B cell (primary cell): ENCODE results near the gene CHKB. TPM values are rescaled to one million over a fixed set of nuclear protein-coding genes. Genes with fewer than 3 reads are reported as not detected.
A peak's percentile ranks its signal among the peaks of the same experiment; 100 is the strongest.

Source experiments
- ATAC-seq: fragments of 200-7000 bp; cut with Tn5 transposase; one replicate; pipeline ENCODE4 v1.10.0; 2021; ENCODE audit warnings: low read depth, mild to moderate bottlenecking, moderate number of reproducible peaks, moderate library complexity
- CTCF ChIA-PET: fragments of 350-600 bp; sonication (Branson Sonifier 250); formaldehyde crosslinking; loops from one replicate; lab custom pipeline; 2021; ENCODE audit warnings: antibody characterized with exemption, inconsistent platforms; lab: Charles Lee
- POLR2A ChIA-PET: fragments of 350-600 bp; sonication (Branson Sonifier 250); formaldehyde crosslinking; loops from one replicate; lab custom pipeline; 2021; ENCODE audit warnings: antibody characterized with exemption; lab: Charles Lee
- DNase-seq: peaks from one replicate; pipeline ENCODE4 v3.0.0; 2013
- H2AFZ ChIP-seq: 2 replicates; pipeline ENCODE4 v1.6.1; 2012; ENCODE audit warnings: mild to moderate bottlenecking, low read depth, low read length; ENCODE audit not compliant: insufficient read depth, poor library complexity, severe bottlenecking
- H3K27ac ChIP-seq, 2 donors: 1 replicate in 1 of 2; 2 replicates in 1 of 2; pipeline ENCODE4 v1.5.1; 2012 to 2013; ENCODE audit warnings: low read length in 2 of 2, mild to moderate bottlenecking in 2 of 2, moderate library complexity in 1 of 2
- H3K27me3 ChIP-seq, 4 experiments: fragments of 200-600 bp in 1 of 4; sonication (generic) in 1 of 4; replicated peaks in 1 of 4; 1 replicate in 2 of 4; 2 replicates in 2 of 4; pipeline versions ENCODE4 v1.6.1 to v1.7.0; 2013 to 2016; ENCODE audit warnings: low read length in 3 of 4, mild to moderate bottlenecking in 2 of 4, mixed read lengths in 1 of 4, moderate library complexity in 1 of 4; ENCODE audit not compliant: insufficient read depth in 4 of 4, control insufficient read depth in 3 of 4; ENCODE audit errors: control extremely low read depth in 1 of 4
- H3K36me3 ChIP-seq, 2 experiments: replicated peaks in 1 of 2; 1 replicate in 1 of 2; 2 replicates in 1 of 2; pipeline versions ENCODE4 v1.6.1 to v1.7.1; 2013; ENCODE audit warnings: low read length in 1 of 2; ENCODE audit not compliant: insufficient read depth in 2 of 2, control insufficient read depth in 1 of 2; ENCODE audit errors: control extremely low read depth in 1 of 2, extremely low read depth in 1 of 2
- H3K4me1 ChIP-seq, 2 donors: fragments of 200-600 bp in 1 of 2; sonication (generic) in 1 of 2; 1 replicate in 1 of 2; 2 replicates in 1 of 2; pipeline versions ENCODE4 v1.5.1 to v1.6.1; 2013 to 2017; ENCODE audit warnings: low read length in 2 of 2; ENCODE audit not compliant: control insufficient read depth in 2 of 2, insufficient read depth in 2 of 2
- H3K4me2 ChIP-seq: replicated peaks from 2 replicates; pipeline ENCODE3; 2012; ENCODE audit warnings: mild to moderate bottlenecking, low read depth, low read length; ENCODE audit not compliant: poor library complexity, severe bottlenecking
- H3K4me3 ChIP-seq, 5 experiments: fragments of 200-600 bp in 1 of 5; sonication (generic) in 1 of 5; 1 replicate in 3 of 5; 2 replicates in 2 of 5; pipeline versions ENCODE4 v1.5.1 to v1.7.0; 2011 to 2016; ENCODE audit warnings: low read length in 4 of 5, mild to moderate bottlenecking in 4 of 5, low read depth in 2 of 5, control low read depth in 1 of 5, moderate library complexity in 1 of 5; ENCODE audit not compliant: insufficient read depth in 1 of 5; ENCODE audit errors: control extremely low read depth in 1 of 5, extremely low read depth in 1 of 5
- H3K79me2 ChIP-seq: fragments of 200-600 bp; sonication (generic); one replicate; pipeline ENCODE4 v1.6.0; 2016; ENCODE audit warnings: low read length; ENCODE audit not compliant: control insufficient read depth, insufficient read depth
- H3K9ac ChIP-seq: fragments of 200-600 bp; sonication (generic); 2 replicates; pipeline ENCODE4 v1.6.1; 2017; ENCODE audit warnings: mild to moderate bottlenecking, low read length, moderate library complexity
- H3K9me3 ChIP-seq, 3 donors: one replicate each; pipeline versions ENCODE4 v1.6.1 to v1.7.1; 2013; ENCODE audit warnings: low read length in 2 of 3; ENCODE audit not compliant: control insufficient read depth in 2 of 3, insufficient read depth in 1 of 3; ENCODE audit errors: control extremely low read depth in 1 of 3
- H4K20me1 ChIP-seq: 2 replicates; pipeline ENCODE4 v1.6.0; 2012; ENCODE audit warnings: mild to moderate bottlenecking, low read length; ENCODE audit not compliant: insufficient read depth, control insufficient read depth, poor library complexity, severe bottlenecking
- H3K27ac Mint-ChIP-seq: one replicate; pipeline ENCODE4 v1.8.0; 2021; ENCODE audit warnings: mixed read lengths
- H3K27me3 Mint-ChIP-seq: one replicate; pipeline ENCODE4 v1.8.0; 2021; ENCODE audit warnings: mixed read lengths
- H3K4me1 Mint-ChIP-seq: one replicate; pipeline ENCODE4 v1.8.0; 2021; ENCODE audit warnings: mixed read lengths
- H3K4me3 Mint-ChIP-seq: one replicate; pipeline ENCODE4 v1.8.0; 2021; ENCODE audit warnings: mixed read lengths
- H3K9me3 Mint-ChIP-seq: one replicate; pipeline ENCODE4 v1.8.0; 2022; ENCODE audit warnings: mixed read lengths; ENCODE audit not compliant: insufficient read depth
- CTCF ChIP-seq: fragments of 200-600 bp; IDR thresholded peaks from one replicate; pipeline ENCODE4 v1.8.0; 2022; ENCODE audit warnings: antibody characterized with exemption, mild to moderate bottlenecking
- EZH2 ChIP-seq: IDR thresholded peaks from 2 replicates; pipeline ENCODE4 v1.6.1; 2012; ENCODE audit warnings: borderline replicate concordance, low read depth, mild to moderate bottlenecking, moderate library complexity, low read length; ENCODE audit not compliant: insufficient read depth, poor library complexity, severe bottlenecking
- WGBS: methylation state at CpG from one replicate; pipeline ENCODE4 v1.1.5; 2013; ENCODE audit warnings: missing lambda C conversion rate; ENCODE audit not compliant: insufficient coverage; 5-methylcytosine and 5-hydroxymethylcytosine counted together
- intact Hi-C: fragments of 100-400 bp; cut with micrococcal nuclease; formaldehyde crosslinking; loops from one replicate; pipeline ENCODE4 v1.10.0; 2022
- polyA plus RNA-seq: library from polyadenylated mRNA; depleted of rRNA; stranded (reverse); fragments of >200 nt; gene quantifications from 2 replicates; pipeline ENCODE4 v1.2.3, GENCODE V29; 2012
- total RNA-seq, 2 donors: library from RNA; stranded (reverse); fragments of 120-200 nt in 1 of 2; gene quantifications; 1 replicate in 1 of 2; 2 replicates in 1 of 2; pipeline versions ENCODE4 v1.2.3 to v1.2.4, GENCODE V29; 2013 to 2022

The CHKB gene
- total and polyA plus RNA-seq, 2 donors (not counting 1 experiment from before 2014, with no cell fraction given): 238 to 309 TPM

GRCh38 chr22:50536226-50536625 lies 46.4 kb downstream of the CHKB start:
- Histone ChIP-seq H3K9ac (no peak overlapping the region), H3K4me3 (no peak overlapping the region), H3K79me2 (peaks cover 14% of the 10 kb centered on the region), H3K9me3 (no peaks in the 10 kb centered on the region), H3K27ac (peak overlapping the region in 1 of 2 donors; percentile 96), H3K4me2 (no peak overlapping the region), H3K27me3 (no peaks in the 10 kb centered on the region), H3K4me1 (peaks cover 44 to 67% of the 10 kb centered on the region in 2 donors), H4K20me1 (no peaks in the 10 kb centered on the region), H2AFZ (no peak overlapping the region), H3K36me3 (no peaks in the 10 kb centered on the region)
- no peak for ATAC-seq
- 91% methylated on average over 2 of the region's 3 CpGs for WGBS
- CTCF ChIA-PET: interaction anchor here (0.8 to 6.0 kb wide), 3 partner anchors 9 to 64 kb away, joined by 3 to 81 read pairs (median 13); partner anchors contain the start of genes SCO2 and TYMP
- TF ChIP-seq EZH2 (no peak), CTCF (no peak)
- no peaks in the 10 kb centered on the region for H3K27me3 Mint-ChIP-seq
- no peaks in the 10 kb centered on the region for H3K9me3 Mint-ChIP-seq
- DNase-seq: no peak
- H3K4me1 Mint-ChIP-seq: peaks cover 58% of the 10 kb centered on the region
- no peak overlapping the region for H3K4me3 Mint-ChIP-seq
- POLR2A ChIA-PET: no interaction called here
- peak overlapping the region; percentile 46 for H3K27ac Mint-ChIP-seq
- intact Hi-C loops: no loop called here

- Histone ChIP-seq H3K9me3 (peaks cover 0 to 2% (median 0%) of the 10 kb centered on the region in 3 donors), H3K9ac (no peak overlapping the region), H3K4me3 (peak overlapping the region in 1 of 5 experiments; percentile 21), H3K27me3 (no peaks in the 10 kb centered on the region), H3K4me1 (peaks cover 32 to 62% of the 10 kb centered on the region in 2 donors), H3K27ac (peak overlapping the region in 1 of 2 donors; percentile 64), H4K20me1 (no peaks in the 10 kb centered on the region), H2AFZ (no peak overlapping the region), H3K4me2 (peak overlapping the region; percentile 37), H3K79me2 (peaks cover 17% of the 10 kb centered on the region), H3K36me3 (no peaks in the 10 kb centered on the region)
- POLR2A ChIA-PET: interaction anchor here (0.6 to 1.7 kb wide), 5 partner anchors 10 to 294 kb away, joined by 3 to 13 read pairs (median 5); partner anchors contain the start of gene SCO2
- peak; percentile 52 for DNase-seq
- Mint-ChIP-seq H3K4me1 (peaks cover 49% of the 10 kb centered on the region), H3K27ac (peak overlapping the region; percentile 99), H3K27me3 (no peaks in the 10 kb centered on the region), H3K9me3 (no peaks in the 10 kb centered on the region), H3K4me3 (peak overlapping the region; percentile 49)
- intact Hi-C loops: no loop called here
- no peak for ATAC-seq
- 86% methylated on average over 1 of the region's 8 CpGs for WGBS
- no peak for TF ChIP-seq CTCF
- no peak for TF ChIP-seq EZH2
- CTCF ChIA-PET: interaction anchor here (0.7 to 3.4 kb wide), 4 partner anchors 9 to 30 kb away, joined by 4 to 13 read pairs (median 6); partner anchors contain the start of gene SCO2
Observed at GRCh38 chr22:50535113-50535512, 47.5 kb downstream of the CHKB start.
